Measurements from ENCODE around the gene TOGARAM2.

TOGARAM2 gene

DNA sequence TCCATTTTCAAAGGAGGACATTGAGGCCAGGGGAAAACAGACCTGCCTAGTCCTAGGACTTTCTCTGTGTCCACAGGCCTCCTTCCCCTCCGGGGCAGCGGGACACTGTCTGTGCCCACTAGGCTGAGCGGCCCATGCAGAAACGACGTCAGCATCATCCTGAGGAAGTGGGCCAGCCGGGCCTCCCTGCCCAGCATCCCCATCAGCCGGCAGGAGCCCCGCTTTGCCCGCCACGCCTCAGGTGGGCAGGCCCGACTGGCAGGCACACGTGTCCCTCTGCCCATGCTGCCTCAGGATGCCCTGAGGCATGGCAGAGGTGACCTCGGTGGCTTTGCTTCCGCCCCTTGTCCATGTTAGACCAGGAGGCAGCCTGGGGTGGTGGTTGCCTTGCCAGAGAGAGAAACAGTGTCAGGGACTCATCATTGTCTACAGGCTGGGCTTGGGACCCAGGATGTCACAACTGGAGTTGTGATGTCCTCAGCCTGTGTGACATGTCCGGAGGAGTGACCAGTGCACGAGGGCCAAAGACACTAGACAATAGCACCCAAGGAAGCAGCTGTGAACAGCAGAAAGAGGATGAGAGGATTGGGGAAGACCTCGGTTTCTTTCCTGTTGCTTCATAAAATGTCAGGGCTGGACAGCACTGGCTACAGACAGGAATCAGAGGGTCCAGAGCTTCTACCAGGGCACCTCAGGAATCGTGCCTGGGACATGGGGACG is 36.8 kb downstream of the TOGARAM2 start:
- no peak for DNase-seq (ENCODE audit: extremely low read depth in 1 of 2, low read depth in 1 of 2)

DNA sequence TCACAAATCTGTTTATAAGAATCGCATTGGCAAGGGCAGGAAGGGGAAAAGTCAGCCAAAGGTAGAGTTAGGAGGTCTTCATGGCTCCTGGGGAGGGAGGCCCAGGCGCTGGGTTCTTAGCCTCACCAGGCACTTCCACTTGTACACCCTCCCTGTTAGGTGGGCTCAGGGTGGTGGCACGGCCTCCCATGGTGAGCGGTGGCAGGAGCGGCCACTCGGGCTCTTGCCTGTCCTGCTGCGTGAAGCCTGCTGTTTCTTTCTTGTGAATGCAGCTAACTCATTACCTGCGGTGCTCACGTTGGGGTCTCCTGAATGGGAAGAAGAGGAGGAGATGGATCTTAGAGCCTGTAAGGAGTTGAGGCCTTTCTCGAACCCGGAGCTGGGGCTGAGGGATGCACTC is 40.8 kb downstream of the TOGARAM2 start:
- DNase-seq (ENCODE audit: extremely low read depth in 1 of 2, low read depth in 1 of 2): no peak

DNA sequence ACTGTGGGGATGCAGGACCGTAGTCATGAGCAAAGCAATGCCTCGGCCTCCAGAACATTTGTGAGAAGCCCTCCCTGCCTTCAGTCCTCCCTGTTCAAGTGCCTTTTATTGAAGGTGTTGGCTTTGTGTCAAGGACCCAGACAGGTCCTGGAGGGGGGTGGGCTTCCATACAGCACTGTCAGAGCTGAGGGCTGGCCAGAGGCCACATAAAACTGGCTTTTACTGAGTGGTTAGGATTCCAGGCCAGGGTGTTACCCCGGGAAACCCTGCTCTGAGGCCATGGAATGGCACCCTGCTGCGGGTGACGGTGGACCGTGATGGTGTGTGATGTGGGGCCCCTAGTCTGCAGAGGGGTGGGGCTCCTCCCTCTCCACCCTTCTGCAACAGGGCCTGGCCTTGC is 41.6 kb downstream of the TOGARAM2 start:
- DNase-seq (ENCODE audit: extremely low read depth in 1 of 2, low read depth in 1 of 2): no peak

DNA sequence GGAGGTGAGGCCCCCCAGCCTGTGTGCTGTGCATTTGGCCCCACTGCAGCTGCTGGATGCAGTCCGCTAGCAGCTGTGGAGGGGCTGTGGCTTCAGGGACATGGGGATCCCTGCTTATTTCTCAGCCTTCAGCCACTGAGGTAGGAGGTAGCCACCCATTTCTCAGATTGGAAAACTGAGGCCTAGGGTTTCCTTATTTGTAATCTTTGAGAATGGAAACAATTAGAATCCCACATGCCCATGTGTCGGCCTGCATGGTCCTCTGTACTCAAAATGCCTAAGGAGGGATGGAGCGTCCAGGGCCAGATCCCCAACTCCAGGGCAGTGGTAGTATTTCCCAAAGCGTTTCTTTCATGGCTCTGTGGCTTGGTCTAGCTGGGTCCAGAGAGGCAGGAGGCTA is 42.1 kb downstream of the TOGARAM2 start:
- DNase-seq (ENCODE audit: extremely low read depth in 1 of 2, low read depth in 1 of 2): no peak

DNA sequence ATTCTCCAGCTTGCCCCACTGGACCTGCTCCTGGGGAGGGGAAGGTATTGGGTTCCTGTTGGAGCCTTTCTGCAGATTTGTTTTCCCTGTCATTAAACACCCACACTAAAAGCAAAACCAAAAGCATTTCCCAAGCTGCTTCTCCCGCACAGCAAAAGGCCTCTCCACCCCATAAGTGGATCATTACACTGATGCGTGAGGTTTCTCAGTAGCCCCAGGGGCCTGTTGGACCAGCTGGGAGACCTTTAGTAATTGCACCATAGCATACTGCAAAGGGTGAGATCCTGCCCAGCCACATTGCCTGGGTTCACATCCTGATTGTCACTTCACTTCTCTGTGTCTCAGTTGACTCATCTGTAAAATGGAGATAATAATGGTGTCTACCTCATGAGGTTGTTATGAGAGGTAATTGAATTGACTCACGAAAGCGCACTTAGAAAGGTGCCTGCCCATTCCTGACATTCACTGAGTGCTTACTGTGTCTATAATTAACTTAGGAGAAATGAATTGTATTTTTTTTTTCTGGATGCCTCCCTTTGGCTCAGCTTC is 43.9 kb downstream of the TOGARAM2 start:
- DNase-seq (ENCODE audit: extremely low read depth in 1 of 2, low read depth in 1 of 2): no peak

DNA sequence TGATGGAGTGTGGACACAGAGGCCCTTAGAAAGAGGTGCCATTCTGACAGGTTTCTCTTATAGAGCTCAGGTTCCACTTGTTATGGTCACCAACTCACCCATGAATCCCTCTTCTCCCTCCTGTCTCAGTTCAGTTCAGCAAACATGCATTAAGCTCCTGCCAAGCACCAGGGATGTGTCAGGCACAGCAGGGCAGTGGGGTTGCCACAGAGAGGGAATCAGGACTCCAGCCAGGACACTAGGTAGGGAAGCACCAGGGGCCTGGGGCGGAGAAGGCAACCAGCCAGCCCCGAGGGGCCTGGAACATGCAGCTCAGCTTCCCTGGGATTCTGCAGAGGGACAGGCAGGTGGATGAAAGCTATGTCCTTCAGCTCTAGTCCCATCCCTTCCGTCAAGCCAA is 44.6 kb downstream of the TOGARAM2 start:
- DNase-seq (ENCODE audit: extremely low read depth in 1 of 2, low read depth in 1 of 2): no peak

DNA sequence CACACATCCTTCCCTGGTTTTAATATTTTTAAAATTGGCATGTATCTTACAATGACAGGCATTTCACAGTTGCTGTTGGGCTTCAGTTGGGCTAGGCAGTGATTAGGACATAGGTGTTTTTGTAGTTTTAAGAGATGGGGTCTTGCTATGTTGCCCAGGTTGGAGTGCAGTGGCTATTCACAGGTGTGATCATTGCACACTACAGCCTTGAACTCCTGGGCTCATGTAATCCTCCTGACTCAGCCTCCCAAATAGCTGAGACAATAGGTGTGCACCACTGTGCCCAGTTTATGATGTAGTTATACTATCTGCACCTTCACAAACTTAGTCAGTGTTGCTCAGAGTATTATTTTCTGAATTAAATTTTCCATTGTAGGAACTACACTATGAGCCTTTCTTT is 49.9 kb downstream of the TOGARAM2 start:
- no peak for DNase-seq (ENCODE audit: extremely low read depth in 1 of 2, low read depth in 1 of 2)

DNA sequence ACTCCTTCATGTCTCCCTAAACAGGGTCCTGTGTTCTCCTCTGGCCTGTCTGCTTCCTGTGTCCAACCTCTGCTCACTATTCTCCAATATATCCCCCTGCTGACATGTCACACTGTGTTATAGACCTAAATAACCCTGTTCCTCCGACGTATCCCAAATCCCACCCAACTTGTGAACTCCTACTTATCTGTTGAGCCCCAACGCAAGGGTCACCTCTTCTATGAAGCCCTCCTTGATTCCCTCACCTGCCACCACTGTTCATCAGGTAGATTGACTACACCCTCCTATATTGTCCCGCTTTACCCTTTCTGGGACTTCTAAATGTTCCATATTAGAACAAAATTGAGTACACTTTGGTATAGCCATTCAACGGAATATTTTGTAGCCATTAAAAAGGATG is 51.1 kb downstream of the TOGARAM2 start:
- no peak for DNase-seq (ENCODE audit: extremely low read depth in 1 of 2, low read depth in 1 of 2)

DNA sequence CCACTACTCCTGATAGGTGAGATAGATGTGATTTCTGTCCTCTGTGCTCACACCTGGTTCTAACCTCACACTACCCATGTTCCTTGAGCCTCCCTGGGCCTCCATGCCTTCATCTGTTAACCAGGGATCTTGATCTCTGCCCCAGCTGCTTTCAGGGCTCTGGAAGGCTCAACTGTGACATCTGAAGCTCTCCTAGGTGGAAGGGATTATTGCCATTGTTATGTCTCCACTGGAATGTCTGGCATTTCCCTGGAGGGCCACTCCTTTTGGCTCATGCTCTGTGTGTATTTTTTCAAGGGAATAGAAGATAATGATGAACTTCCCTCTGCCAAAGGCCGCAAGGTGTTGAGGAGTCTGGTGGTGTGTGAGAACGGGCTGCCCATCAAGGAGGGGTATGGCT is 52.1 kb downstream of the TOGARAM2 start:
- no peak for DNase-seq (ENCODE audit: extremely low read depth in 1 of 2, low read depth in 1 of 2)

DNA sequence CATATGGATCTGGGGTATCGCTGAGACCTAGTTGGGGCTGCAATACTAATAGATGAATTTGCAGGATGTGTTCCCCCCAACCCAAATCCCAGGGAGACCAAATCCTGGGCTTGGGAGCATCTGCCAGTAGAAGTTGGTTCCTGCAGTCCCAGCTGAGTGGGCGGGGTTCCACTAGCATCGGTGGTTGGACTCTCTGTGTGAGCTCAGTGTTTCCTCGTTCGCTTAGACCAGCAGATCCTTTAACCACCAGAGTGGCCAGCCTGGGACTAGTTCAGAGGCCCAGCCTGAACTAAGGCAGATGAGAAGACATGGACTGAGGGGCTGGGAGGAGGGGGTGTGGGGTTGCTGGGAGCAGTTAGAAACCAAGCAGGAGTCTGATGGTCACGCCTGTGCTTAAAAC is 52.6 kb downstream of the TOGARAM2 start:
- DNase-seq (ENCODE audit: extremely low read depth in 1 of 2, low read depth in 1 of 2): no peak

DNA sequence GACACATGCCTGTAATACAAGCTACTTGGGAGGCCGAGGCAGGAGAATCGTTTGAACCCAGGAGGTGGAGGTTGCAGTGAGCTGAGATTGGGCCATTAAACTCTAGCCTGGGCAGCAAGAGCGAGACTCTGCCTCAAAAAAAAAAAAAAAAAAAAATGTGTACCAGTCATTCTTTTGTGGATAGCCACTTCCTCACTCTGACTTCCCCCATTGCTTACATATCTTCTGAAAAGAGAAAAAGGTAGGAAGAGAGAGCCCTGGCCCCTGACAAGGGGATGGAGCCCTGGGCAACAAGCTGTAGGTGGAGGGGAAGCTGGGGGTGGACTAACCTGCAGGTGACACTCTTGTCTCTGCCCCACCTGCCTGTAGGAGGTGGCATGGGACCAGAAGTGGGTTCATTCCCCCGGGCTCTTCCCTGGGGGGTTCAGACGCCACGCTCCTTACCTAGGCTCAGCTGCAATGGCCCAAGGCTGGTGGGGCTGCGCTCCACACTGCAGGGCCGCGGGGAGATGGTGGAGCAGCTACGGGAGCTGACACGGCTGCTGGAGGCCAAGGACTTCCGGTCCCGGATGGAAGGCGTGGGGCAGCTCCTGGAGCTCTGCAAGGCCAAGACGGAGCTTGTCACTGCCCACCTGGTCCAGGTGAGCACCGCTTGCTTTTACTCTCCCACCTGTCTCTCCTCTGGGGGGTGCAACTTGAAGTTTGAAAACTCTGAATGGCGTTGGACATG is 54.1 kb downstream of the TOGARAM2 start:
- DNase-seq (ENCODE audit: extremely low read depth in 1 of 2, low read depth in 1 of 2): no peak

DNA sequence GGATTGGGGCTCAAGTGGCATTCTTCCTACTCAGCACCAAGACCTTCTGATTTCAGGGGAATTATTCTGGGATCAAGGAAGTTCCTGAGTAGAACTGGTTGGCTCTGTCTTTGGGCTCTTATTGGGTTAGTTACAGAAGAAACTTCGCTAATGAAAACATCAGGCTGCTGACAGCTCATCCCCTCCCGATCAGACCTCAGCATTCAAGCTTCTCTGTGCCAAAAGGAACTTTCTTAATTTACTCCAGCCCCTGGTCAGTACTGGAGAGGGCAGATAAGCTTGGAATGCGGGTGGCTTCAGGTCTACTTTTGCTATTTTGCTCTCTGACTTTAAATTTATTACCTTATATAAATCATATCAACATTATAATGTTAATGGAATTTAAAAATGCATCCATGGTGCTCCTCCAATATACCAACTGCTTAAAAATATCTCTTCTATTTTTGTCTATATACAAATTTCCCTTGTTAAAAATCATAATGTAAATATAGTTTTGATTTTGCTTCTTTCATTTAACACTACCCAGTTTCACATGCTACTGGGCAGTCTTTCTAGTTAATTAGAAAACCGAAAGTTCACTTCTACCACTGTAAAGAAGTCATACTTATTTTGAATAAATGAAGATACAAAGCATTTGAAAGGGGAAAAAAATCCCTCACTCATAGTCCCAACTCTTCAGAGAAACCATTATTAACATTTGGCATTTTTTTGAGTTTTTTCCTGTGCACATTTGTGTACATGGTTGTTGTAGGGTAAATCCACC is 58.8 kb downstream of the TOGARAM2 start:
- no peak for DNase-seq (ENCODE audit: extremely low read depth in 1 of 2, low read depth in 1 of 2)

DNA sequence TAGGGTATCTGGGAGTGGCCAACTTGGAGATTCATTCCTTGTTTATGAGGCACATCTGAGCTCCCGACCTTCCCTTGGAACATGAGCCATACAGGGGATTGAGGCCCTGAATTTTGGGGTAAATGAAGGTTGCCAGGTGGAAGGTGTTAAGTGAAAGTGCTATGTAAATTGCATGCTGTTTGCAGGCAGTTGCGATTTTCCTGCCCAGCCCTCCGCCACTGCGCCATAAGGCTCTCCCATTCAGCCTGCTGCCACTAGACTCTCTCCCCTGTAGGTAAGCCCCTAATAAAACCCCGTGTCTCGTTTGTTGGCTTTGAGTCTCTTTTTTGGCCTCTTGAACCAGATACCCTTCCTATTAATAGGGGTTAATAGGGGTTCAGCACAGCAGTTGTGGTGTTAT is 59.5 kb downstream of the TOGARAM2 start:
- DNase-seq (ENCODE audit: extremely low read depth in 1 of 2, low read depth in 1 of 2): no peak

DNA sequence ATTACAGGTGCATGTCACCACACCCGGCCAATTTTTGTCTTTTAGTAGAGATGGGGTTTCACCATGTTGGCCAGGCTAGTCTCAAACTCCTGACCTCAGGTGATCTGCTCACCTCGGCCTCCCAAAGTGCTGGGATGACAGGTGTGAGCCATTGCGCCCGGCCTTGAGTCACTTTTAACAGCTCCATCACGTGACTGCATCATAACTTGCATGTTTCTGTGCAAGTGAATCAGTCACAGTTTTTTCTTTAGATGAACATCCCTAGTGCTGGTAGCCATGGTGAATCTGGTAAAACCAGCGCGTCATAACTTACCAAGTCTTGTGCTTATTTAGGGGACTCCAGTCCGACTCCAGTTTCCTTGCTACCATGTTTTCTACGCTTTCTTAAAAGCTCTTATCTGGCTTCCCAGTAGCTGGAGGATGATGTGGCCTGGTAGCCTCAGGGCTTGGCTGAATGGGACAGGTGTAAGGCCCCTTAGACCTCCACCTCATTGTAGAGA is 60.1 kb downstream of the TOGARAM2 start:
- no peak for DNase-seq (ENCODE audit: extremely low read depth in 1 of 2, low read depth in 1 of 2)

DNA sequence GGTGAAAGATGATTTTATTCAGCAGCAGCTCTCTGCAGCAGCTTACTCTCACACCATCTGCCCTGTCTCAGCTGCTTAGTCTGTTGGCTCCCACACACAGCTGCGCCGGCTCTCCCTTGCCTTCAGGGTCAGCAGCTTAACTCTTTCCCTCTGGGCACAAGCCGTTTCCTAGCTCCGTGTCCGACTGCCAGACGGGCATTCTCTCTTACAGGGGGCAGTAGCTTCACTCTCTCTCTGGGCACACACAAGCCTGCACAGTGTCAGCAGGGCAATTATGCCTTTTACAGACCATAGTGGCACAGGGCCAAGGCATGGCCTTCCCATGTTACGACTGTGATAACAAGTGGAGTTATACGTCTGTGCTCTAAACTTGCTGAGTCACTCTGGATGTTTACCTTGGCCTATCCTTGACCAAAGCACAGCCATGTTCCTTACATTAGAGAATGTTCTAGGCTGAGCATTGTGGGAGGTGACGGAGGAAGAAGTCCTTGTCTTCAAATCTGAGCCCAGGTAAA is 61.5 kb downstream of the TOGARAM2 start:
- DNase-seq (ENCODE audit: extremely low read depth in 1 of 2, low read depth in 1 of 2): no peak

DNA sequence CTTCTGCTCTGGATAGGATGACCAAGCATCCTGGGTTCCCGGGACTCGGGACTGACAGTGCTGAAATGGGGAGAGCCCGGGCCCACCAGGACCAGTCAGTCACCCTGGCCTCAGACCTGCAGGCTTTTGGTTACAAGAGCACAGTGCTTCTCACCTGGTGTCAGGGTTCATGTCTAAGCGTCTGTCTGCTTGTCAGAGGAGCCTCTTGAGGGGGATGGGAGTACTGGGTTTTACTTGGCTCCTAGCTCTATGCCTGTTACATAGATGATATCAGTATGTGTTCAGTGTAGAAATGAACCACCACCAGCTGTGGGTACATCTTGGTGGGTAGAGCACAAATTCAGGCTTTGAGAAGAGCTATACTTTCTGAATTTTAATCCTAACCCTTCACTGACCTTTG is 63.4 kb downstream of the TOGARAM2 start:
- no peak for DNase-seq (ENCODE audit: extremely low read depth in 1 of 2, low read depth in 1 of 2)

DNA sequence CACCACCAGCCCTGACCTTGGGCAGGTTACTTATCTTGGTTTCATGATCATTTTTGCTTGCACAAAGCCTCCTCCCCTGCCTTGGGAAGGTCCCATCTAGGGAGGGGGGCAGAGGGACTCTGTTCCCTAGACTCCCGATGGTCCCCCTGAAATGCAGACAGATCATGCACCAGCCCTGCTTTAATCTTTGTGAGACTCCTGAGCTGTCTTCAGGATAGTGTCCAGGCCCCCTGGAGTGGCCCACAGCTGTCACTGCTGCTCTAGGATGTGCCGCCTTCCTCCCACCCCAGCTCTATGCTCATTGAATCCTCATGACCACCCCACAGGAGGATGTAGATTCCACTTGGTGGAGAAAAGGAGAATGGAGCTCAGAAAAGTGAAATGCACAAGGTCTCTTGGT is 65.2 kb downstream of the TOGARAM2 start:
- DNase-seq (ENCODE audit: extremely low read depth in 1 of 2, low read depth in 1 of 2): no peak

DNA sequence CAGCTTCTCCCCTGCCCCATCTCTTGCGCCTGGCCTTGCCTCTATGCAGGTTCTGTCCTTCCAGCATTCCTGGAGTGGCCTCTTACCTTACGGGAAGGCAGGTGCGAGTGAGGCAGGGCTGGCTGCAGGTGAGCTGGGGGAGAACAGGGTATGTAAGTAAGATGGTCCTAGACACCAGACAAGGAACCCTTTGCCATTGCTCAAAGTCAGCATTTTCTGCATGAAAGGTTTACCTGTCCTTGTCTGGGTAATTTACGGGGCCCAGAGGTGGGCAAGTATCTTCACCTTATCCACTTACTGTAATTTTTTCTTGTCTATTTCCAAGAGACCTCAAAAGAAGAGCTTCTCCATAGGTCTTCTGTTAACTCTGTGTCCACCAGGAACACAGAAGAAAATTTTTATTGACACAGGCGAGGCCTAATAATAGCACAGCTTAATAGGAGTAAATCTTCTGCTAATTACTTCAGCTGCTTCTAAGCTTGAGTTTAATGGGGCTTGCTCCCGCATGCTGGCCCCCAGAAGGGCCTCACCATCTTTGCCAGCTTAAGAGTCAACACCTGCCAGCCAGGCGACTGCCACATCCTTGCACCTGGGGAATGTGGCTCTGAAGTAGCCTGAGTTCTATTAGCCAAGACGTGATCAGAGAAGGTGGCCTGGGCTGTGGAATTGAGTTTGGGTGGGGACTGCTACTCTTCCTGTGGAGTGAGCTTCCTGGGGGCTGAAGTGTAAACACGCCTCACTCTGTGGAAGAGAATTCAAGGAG is 66.2 kb downstream of the TOGARAM2 start:
- DNase-seq (ENCODE audit: extremely low read depth in 1 of 2, low read depth in 1 of 2): no peak

DNA sequence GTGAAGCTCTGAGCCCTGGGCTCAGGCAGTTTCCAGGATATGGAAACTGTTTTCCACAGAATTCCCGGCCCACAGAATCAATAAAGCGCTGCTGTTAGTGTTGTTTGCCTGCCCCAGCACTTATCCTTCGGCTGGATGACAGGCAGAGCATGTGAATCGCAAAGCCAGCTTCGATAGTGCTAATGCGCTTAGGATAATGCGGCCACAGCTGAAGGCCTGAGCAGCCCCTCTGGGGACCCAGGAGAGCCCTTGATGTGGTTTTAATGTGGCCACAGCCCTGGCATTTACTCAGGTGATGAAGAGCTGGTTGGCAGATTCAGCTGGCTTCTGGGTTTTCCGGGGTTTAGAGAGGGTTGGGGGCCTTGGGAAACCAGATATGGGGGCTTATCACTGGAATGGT is 69.5 kb downstream of the TOGARAM2 start:
- DNase-seq (ENCODE audit: extremely low read depth in 1 of 2, low read depth in 1 of 2): no peak

DNA sequence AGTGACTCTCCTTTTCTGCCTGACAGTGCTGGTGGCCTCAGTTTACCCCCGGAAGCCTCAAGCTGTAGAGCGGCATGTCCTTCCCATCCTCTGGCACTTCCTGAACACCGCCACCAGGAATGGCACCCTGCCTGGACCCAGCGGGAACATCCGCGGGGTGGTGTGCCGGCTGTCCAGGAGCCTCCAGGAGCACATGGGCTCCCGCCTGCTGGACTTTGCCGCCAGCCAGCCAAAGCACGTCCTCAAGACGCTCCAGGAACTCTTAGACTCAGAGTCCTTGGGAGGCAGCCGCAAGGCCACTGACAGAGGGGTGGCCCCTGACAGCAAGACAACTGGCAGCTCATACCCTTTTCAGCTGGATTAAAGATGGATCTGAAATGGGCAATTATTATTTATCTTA is 70.6 kb downstream of the TOGARAM2 start:
- DNase-seq (ENCODE audit: extremely low read depth in 1 of 2, low read depth in 1 of 2): no peak

DNA sequence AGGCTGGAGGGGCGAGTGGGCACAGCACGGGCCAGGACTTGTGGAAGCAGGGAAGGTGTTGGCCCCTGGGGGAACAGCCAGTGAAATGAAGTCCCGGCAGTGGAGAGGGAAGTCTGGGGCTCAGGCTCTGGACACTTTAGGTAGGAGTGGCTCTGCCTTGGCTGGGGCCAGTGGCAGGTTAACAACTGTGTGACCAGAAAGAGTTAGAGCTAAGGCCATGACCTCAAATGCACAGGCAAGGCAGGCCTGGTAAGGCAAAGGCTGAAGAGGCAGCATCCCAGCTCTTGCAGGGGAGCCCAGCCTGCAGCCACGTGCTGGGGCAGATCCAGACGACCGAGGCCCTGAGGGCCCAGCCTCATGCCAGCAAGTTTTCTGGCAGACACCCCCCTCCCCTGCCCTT is 71.7 kb downstream of the TOGARAM2 start:
- no peak for DNase-seq (ENCODE audit: extremely low read depth in 1 of 2, low read depth in 1 of 2)
